HepG2 (cell line): Measurements from ENCODE around the gene DPY19L3. TPM values are rescaled to one million over a fixed set of nuclear protein-coding genes. Genes with fewer than 3 reads are reported as not detected.

Source experiments
- ATAC-seq: fragments of 200-7000 bp; cut with Tn5 transposase; 3 replicates; pipeline ENCODE4 v1.9.1; 2020; ENCODE audit warnings: mild to moderate bottlenecking, moderate library complexity
- BruUV-seq: library from RNA; stranded (reverse); fragments of 400-500 nt; replicated peaks from 2 replicates; lab custom pipeline; 2021; lab: Mats Ljungman, UMichigan
- CTCF ChIA-PET: fragments of 300-600 bp; formaldehyde crosslinking; extraction: SDS; loops from one replicate; lab custom pipeline; 2021; ENCODE audit warnings: low total read pairs, inconsistent platforms, low intra/inter-chr PET ratio; lab: Yijun Ruan, JAX
- POLR2A ChIA-PET: fragments of 350-600 bp; sonication (Branson Sonifier 250); formaldehyde crosslinking; loops from one replicate; lab custom pipeline; 2020; ENCODE audit warnings: antibody characterized with exemption, inconsistent platforms; lab: Yijun Ruan, JAX
- DNase-seq: peaks from one replicate; pipeline ENCODE4 v3.0.0-alpha.2; 2015; ENCODE audit warnings: low spot score
- FAIRE-seq: peaks from 3 replicates; lab custom pipeline; 2011; peaks lifted over from hg19 to GRCh38; lab: Jason Lieb, UNC
- H2AFZ ChIP-seq: one replicate; pipeline ENCODE4 v1.6.1; 2011; ENCODE audit warnings: low read length, inconsistent platforms
- H3K27ac ChIP-seq: fragments of 300-600 bp; 3 replicates; pipeline ENCODE4 v1.8.0; 2011; ENCODE audit warnings: mixed run types, mild to moderate bottlenecking, mixed read lengths, low read length, inconsistent platforms; ENCODE audit not compliant: insufficient read depth; ENCODE audit errors: extremely low read length
- H3K27me3 ChIP-seq, 2 experiments: fragments of 200-600 bp in 1 of 2; 2 replicates in 1 of 2; 3 replicates in 1 of 2; pipeline versions ENCODE4 v1.6.0 to v1.8.0; 2011; ENCODE audit warnings: low read length in 2 of 2, mild to moderate bottlenecking in 2 of 2, moderate library complexity in 2 of 2, inconsistent platforms in 1 of 2; ENCODE audit not compliant: insufficient read depth in 2 of 2, control insufficient read depth in 1 of 2
- H3K36me3 ChIP-seq, 2 experiments: fragments of 200-600 bp in 1 of 2; replicated peaks in 1 of 2; 2 replicates in 1 of 2; 3 replicates in 1 of 2; pipeline versions ENCODE4 v1.5.1 to v1.8.0; 2011; ENCODE audit warnings: low read length in 2 of 2, inconsistent platforms in 1 of 2; ENCODE audit not compliant: insufficient read depth in 2 of 2, control insufficient read depth in 1 of 2
- H3K4me1 ChIP-seq: 2 replicates; pipeline ENCODE4 v1.5.1; 2012; ENCODE audit warnings: low read length, inconsistent platforms; ENCODE audit not compliant: insufficient read depth
- H3K4me2 ChIP-seq: 2 replicates; pipeline ENCODE4 v1.6.0; 2011; ENCODE audit warnings: low read depth, low read length, inconsistent platforms
- H3K4me3 ChIP-seq, 3 experiments: fragments of 200-600 bp in 1 of 3; sonication (generic), shearing (Covaris generic) in 1 of 3; replicated peaks in 1 of 3; 2 replicates each; pipeline ENCODE4 v1.5.1; 2011 to 2016; ENCODE audit warnings: low read length in 3 of 3, inconsistent platforms in 2 of 3, low read depth in 2 of 3, mild to moderate bottlenecking in 2 of 3, control low read depth in 1 of 3, mixed read lengths in 1 of 3; ENCODE audit not compliant: insufficient read depth in 1 of 3
- H3K79me2 ChIP-seq: one replicate; pipeline ENCODE4 v1.6.1; 2011; ENCODE audit warnings: low read length, inconsistent platforms; ENCODE audit not compliant: insufficient read depth
- H3K9ac ChIP-seq: 2 replicates; pipeline ENCODE4 v1.6.0; 2011; ENCODE audit warnings: mild to moderate bottlenecking, low read depth, low read length, inconsistent platforms; ENCODE audit not compliant: insufficient read depth
- H3K9me3 ChIP-seq: 2 replicates; pipeline ENCODE4 v1.5.1; 2012; ENCODE audit warnings: mild to moderate bottlenecking, low read length
- H4K20me1 ChIP-seq: 2 replicates; pipeline ENCODE4 v1.6.0; 2011; ENCODE audit warnings: inconsistent platforms, mild to moderate bottlenecking, low read length, moderate library complexity; ENCODE audit not compliant: insufficient read depth
- ERF ChIP-seq: IDR thresholded peaks from 2 replicates; pipeline ENCODE4 v1.6.1; 2018; ENCODE audit warnings: missing biosample characterization, missing genetic modification reagents
- FOXK2 ChIP-seq: fragments of 450-650 bp; IDR thresholded peaks from 2 replicates; pipeline ENCODE4 v1.6.1; 2016
- FOXO1 ChIP-seq: sonication (generic); formaldehyde crosslinking; IDR thresholded peaks from 2 replicates; pipeline ENCODE4 v1.4.0; 2020; ENCODE audit warnings: missing genetic modification reagents
- HNRNPUL1 ChIP-seq: fragments of 200-400 bp; formaldehyde crosslinking; IDR thresholded peaks from 2 replicates; pipeline ENCODE4 v1.6.1; 2017; ENCODE audit warnings: low read depth, mild to moderate bottlenecking, low read length, moderate library complexity
- HOXA5 ChIP-seq: sonication (generic); formaldehyde crosslinking; IDR thresholded peaks from 2 replicates; pipeline ENCODE4 v1.4.0; 2020; ENCODE audit warnings: missing genetic modification reagents
- NCOA1 ChIP-seq: sonication (generic); formaldehyde crosslinking; IDR thresholded peaks from 2 replicates; pipeline ENCODE4 v1.9.0; 2021; ENCODE audit warnings: missing genetic modification reagents
- PHF20 ChIP-seq: sonication (generic); formaldehyde crosslinking; IDR thresholded peaks from 2 replicates; pipeline ENCODE4 v1.5.0; 2020; ENCODE audit warnings: mild to moderate bottlenecking, missing genetic modification reagents
- PRMT3 ChIP-seq: sonication (generic); formaldehyde crosslinking; IDR thresholded peaks from 2 replicates; pipeline ENCODE4 v1.8.1; 2022; ENCODE audit warnings: low read depth, mild to moderate bottlenecking, moderate library complexity, missing genetic modification reagents, borderline replicate concordance
- SP4 ChIP-seq: sonication (generic); formaldehyde crosslinking; IDR thresholded peaks from 2 replicates; pipeline ENCODE4 v1.8.1; 2023; ENCODE audit warnings: mild to moderate bottlenecking, missing genetic modification reagents
- ZMAT3 ChIP-seq: sonication (generic); formaldehyde crosslinking; conservative IDR thresholded peaks from 2 replicates; pipeline ENCODE4 v1.7.0; 2021; ENCODE audit warnings: missing genetic modification reagents
- ZNF234 ChIP-seq: sonication (generic); formaldehyde crosslinking; conservative IDR thresholded peaks from 2 replicates; pipeline ENCODE4 v1.5.1; 2020; ENCODE audit warnings: mild to moderate bottlenecking, missing genetic modification reagents
- ZNF260 ChIP-seq: sonication (generic); formaldehyde crosslinking; IDR thresholded peaks from 2 replicates; pipeline ENCODE4 v1.4.0; 2020; ENCODE audit warnings: missing genetic modification reagents, low read depth, mild to moderate bottlenecking, borderline replicate concordance
- ZNF33B ChIP-seq: sonication (generic); formaldehyde crosslinking; IDR thresholded peaks from 2 replicates; pipeline ENCODE4 v1.5.1; 2020; ENCODE audit warnings: mild to moderate bottlenecking, missing genetic modification reagents
- ZNF766 ChIP-seq: sonication (generic); formaldehyde crosslinking; IDR thresholded peaks from 2 replicates; pipeline ENCODE4 v1.5.0; 2020; ENCODE audit warnings: missing genetic modification reagents, borderline replicate concordance
- ZNF781 ChIP-seq: sonication (generic); formaldehyde crosslinking; IDR thresholded peaks from 2 replicates; pipeline ENCODE4 v1.5.1; 2020; ENCODE audit warnings: borderline replicate concordance, mild to moderate bottlenecking, missing genetic modification reagents; ENCODE audit errors: not compliant biosample characterization
- WGBS: methylation state at CpG from one replicate; pipeline ENCODE4 v1.1.6; 2017; ENCODE audit warnings: low lambda C conversion rate; 5-methylcytosine and 5-hydroxymethylcytosine counted together
- in situ Hi-C: cut with HindIII; loops from 2 replicates; pipeline ENCODE4 v1.10.0; 2017; ENCODE audit warnings: low pct_unique_long_range_greater_than_20kb; ENCODE audit not compliant: extremely low pct_ligation_motif_present
- intact Hi-C: fragments of 100-400 bp; cut with micrococcal nuclease; formaldehyde crosslinking; loops from one replicate; pipeline ENCODE4 v1.10.0; 2022; ENCODE audit not compliant: unreplicated experiment
- polyA plus RNA-seq, 8 experiments: library from polyadenylated mRNA; depleted of rRNA in 3 of 8; stranded (reverse) in 7 of 8; unstranded in 1 of 8; fragments of >200 nt; fragmentation: Illumina TruSeq in 4 of 8; extraction: Trizol in 4 of 8; gene quantifications; 2 replicates each; pipeline versions ENCODE4 v1.2.1 to v1.2.3, GENCODE V29; 2011 to 2016; ENCODE audit warnings: low read depth in 4 of 8, missing spikeins in 1 of 8, mixed read lengths in 1 of 8; ENCODE audit not compliant: insufficient read depth in 1 of 8
- total RNA-seq, 5 experiments: library from RNA; depleted of rRNA; stranded (reverse); fragments of >200 nt; fragmentation: Illumina TruSeq; extraction: Trizol; gene quantifications; 2 replicates each; pipeline ENCODE4 v1.2.3, GENCODE V29; 2016; ENCODE audit warnings: low read depth in 1 of 5
- TF ChIP-seq, protein P1 (sequence below): sonication (generic); formaldehyde crosslinking; IDR thresholded peaks from 2 replicates; pipeline ENCODE4 v1.8.1; 2022; ENCODE audit warnings: low read depth, mild to moderate bottlenecking, missing genetic modification reagents
- TF ChIP-seq, protein P2 (sequence below): sonication (generic); formaldehyde crosslinking; IDR thresholded peaks from 2 replicates; pipeline ENCODE4 v1.5.1; 2020; ENCODE audit warnings: mild to moderate bottlenecking, missing genetic modification reagents, borderline replicate concordance
- TF ChIP-seq, protein P3 (sequence below): sonication (generic); formaldehyde crosslinking; IDR thresholded peaks from 2 replicates; pipeline ENCODE4 v1.5.0; 2020; ENCODE audit warnings: mild to moderate bottlenecking, low read depth, missing genetic modification reagents, borderline replicate concordance
- TF ChIP-seq, protein P4 (sequence below): IDR thresholded peaks from 2 replicates; pipeline ENCODE4 v1.6.1; 2016; ENCODE audit warnings: missing compliant biosample characterization, missing genetic modification reagents, borderline replicate concordance

Gene DPY19L3
- total and polyA plus RNA-seq, 2 of the 13 experiments (the other 11 are each of a cell fraction or from before 2014, with no cell fraction given), result 21.6 to 25.2 TPM

DNA sequence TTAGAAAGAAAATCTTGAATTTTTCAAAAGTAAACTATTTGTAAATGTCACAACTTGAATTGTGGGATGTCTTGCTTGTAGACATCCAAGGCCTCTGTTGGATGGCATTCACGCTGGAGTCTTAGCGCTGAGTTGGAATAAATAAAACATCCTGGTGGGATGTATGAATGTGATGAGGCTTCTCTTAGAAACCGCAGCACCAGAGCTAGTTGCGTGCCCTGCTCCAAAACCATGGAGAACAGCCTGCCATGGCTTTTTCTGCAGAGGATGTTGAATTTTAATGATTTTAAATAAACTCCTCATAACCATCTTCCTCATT, 70.4 kb downstream of the DPY19L3 start:
- Histone ChIP-seq H3K36me3 (peaks cover 5 to 41% of the 10 kb centered on the region in 2 experiments; a peak in 4 of 5 replicates), H3K27ac (no peak overlapping the region), H3K4me2 (no peak overlapping the region), H4K20me1 (no peaks in the 10 kb centered on the region), H3K79me2 (no peaks in the 10 kb centered on the region), H3K9me3 (no peaks in the 10 kb centered on the region), H2AFZ (no peak overlapping the region), H3K4me3 (no peak overlapping the region), H3K9ac (no peak overlapping the region), H3K4me1 (no peaks in the 10 kb centered on the region), H3K27me3 (no peaks in the 10 kb centered on the region)
- WGBS, result 93% methylated on average over 4 of the region's 4 CpGs
- BruUV-seq, result no TSS peak
- DNase-seq (no peak), FAIRE-seq (no peak), ATAC-seq (no peak)
- in situ Hi-C loops, result no loop called here
- TF ChIP-seq ZNF781 (CRISPR knock-in tag), result no peak
- no peak for TF ChIP-seq FOXK2
- TF ChIP-seq ZMAT3 (CRISPR knock-in tag), result no peak
- TF ChIP-seq, protein P1, sequence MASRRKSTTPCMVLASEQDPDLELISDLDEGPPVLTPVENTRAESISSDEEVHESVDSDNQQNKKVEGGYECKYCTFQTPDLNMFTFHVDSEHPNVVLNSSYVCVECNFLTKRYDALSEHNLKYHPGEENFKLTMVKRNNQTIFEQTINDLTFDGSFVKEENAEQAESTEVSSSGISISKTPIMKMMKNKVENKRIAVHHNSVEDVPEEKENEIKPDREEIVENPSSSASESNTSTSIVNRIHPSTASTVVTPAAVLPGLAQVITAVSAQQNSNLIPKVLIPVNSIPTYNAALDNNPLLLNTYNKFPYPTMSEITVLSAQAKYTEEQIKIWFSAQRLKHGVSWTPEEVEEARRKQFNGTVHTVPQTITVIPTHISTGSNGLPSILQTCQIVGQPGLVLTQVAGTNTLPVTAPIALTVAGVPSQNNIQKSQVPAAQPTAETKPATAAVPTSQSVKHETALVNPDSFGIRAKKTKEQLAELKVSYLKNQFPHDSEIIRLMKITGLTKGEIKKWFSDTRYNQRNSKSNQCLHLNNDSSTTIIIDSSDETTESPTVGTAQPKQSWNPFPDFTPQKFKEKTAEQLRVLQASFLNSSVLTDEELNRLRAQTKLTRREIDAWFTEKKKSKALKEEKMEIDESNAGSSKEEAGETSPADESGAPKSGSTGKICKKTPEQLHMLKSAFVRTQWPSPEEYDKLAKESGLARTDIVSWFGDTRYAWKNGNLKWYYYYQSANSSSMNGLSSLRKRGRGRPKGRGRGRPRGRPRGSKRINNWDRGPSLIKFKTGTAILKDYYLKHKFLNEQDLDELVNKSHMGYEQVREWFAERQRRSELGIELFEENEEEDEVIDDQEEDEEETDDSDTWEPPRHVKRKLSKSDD (CRISPR knock-in tag), result no peak
- TF ChIP-seq, protein P2, sequence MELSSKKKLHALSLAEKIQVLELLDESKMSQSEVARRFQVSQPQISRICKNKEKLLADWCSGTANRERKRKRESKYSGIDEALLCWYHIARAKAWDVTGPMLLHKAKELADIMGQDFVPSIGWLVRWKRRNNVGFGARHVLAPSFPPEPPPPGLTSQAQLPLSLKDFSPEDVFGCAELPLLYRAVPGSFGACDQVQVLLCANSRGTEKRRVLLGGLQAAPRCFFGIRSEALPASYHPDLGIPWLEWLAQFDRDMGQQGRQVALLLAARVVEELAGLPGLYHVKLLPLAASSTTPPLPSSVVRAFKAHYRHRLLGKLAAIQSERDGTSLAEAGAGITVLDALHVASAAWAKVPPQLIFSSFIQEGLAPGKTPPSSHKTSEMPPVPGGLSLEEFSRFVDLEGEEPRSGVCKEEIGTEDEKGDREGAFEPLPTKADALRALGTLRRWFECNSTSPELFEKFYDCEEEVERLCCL (CRISPR knock-in tag), result no peak
- no peak for TF ChIP-seq ZNF260 (CRISPR knock-in tag)
- no peak for TF ChIP-seq FOXO1
- no peak for TF ChIP-seq ZNF234 (CRISPR knock-in tag)
- TF ChIP-seq SP4, result no peak
- TF ChIP-seq HOXA5 (CRISPR knock-in tag), result no peak
- TF ChIP-seq, protein P3, sequence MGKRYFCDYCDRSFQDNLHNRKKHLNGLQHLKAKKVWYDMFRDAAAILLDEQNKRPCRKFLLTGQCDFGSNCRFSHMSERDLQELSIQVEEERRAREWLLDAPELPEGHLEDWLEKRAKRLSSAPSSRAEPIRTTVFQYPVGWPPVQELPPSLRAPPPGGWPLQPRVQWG (CRISPR knock-in tag), result no peak
- TF ChIP-seq, protein P4, sequence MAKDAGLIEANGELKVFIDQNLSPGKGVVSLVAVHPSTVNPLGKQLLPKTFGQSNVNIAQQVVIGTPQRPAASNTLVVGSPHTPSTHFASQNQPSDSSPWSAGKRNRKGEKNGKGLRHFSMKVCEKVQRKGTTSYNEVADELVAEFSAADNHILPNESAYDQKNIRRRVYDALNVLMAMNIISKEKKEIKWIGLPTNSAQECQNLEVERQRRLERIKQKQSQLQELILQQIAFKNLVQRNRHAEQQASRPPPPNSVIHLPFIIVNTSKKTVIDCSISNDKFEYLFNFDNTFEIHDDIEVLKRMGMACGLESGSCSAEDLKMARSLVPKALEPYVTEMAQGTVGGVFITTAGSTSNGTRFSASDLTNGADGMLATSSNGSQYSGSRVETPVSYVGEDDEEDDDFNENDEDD (CRISPR knock-in tag), result no peak
- no peak for TF ChIP-seq ERF (CRISPR knock-in tag)
- no peak for TF ChIP-seq ZNF33B (CRISPR knock-in tag)
- TF ChIP-seq PRMT3, result no peak
- no peak for TF ChIP-seq NCOA1 (CRISPR knock-in tag)
- no peak for TF ChIP-seq PHF20 (CRISPR knock-in tag)
- TF ChIP-seq ZNF766, result no peak
- TF ChIP-seq HNRNPUL1, result no peak
- intact Hi-C loops, result no loop called here
- CTCF ChIA-PET, result no interaction called here
- POLR2A ChIA-PET, result no interaction called here
